Right renal pelvis (tissue), 4 donors: ENCODE measurements around the gene S1PR5. TPM values are rescaled to one million over a fixed set of nuclear protein-coding genes. Genes with fewer than 3 reads are reported as not detected.
"Not testable (repeated sequence)": the region's sequence is repeated elsewhere in the genome, so short reads cannot be mapped to it uniquely, and the experiment has no call there.

Source experiments
- DNase-seq, 4 donors: peaks; one replicate each; pipeline ENCODE4 v3.0.0-alpha.2; 2013; ENCODE audit warnings: low read depth in 4 of 4, low spot score in 3 of 4, missing footprints in 1 of 4
- polyA plus RNA-seq, 4 donors: library from polyadenylated mRNA; unstranded; fragments of 120-200 nt; gene quantifications; one replicate each; pipeline ENCODE4 v1.2.1, GENCODE V29; 2013; ENCODE audit not compliant: insufficient read length in 4 of 4

The S1PR5 gene, protein sequence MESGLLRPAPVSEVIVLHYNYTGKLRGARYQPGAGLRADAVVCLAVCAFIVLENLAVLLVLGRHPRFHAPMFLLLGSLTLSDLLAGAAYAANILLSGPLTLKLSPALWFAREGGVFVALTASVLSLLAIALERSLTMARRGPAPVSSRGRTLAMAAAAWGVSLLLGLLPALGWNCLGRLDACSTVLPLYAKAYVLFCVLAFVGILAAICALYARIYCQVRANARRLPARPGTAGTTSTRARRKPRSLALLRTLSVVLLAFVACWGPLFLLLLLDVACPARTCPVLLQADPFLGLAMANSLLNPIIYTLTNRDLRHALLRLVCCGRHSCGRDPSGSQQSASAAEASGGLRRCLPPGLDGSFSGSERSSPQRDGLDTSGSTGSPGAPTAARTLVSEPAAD
- polyA plus RNA-seq = 1 to 10 TPM; 1.6 to 2.0 (median 1.6) TPM

DNA sequence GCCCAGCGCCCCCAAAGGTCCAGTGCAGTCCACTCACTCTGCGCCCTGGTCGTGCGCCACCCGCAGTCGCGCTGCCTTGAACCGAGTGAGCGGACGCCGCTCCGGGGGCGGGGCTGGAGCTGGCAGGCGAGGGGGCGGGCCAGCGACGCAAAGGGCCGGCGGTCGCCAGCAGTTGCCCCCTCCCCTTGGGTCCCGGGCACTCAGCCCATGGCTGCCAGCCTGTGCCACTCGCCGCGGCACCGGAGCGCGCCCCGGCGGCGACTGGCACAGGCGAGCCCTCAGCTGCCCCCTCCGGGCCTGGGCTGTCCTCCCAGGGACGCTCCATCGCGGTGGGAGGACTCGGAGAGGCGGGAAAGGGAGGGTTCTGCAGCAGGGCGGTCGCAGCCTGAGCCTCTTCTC is at the start of gene S1PR5:
Gene S1PR5, minus strand, starts transcription at position 87 of the 399 bp plus-strand sequence. CDS start 2,436 bp downstream, outside the sequence.
- DNase-seq = no peak

- DNase-seq = no peak
Measured at GRCh38 chr19:10566658-10567410, 49.6 kb upstream of the S1PR5 start.

GRCh38 chr19:10566408-10566657 is 49.1 kb upstream of the S1PR5 start:
- DNase-seq = no peak

DNA sequence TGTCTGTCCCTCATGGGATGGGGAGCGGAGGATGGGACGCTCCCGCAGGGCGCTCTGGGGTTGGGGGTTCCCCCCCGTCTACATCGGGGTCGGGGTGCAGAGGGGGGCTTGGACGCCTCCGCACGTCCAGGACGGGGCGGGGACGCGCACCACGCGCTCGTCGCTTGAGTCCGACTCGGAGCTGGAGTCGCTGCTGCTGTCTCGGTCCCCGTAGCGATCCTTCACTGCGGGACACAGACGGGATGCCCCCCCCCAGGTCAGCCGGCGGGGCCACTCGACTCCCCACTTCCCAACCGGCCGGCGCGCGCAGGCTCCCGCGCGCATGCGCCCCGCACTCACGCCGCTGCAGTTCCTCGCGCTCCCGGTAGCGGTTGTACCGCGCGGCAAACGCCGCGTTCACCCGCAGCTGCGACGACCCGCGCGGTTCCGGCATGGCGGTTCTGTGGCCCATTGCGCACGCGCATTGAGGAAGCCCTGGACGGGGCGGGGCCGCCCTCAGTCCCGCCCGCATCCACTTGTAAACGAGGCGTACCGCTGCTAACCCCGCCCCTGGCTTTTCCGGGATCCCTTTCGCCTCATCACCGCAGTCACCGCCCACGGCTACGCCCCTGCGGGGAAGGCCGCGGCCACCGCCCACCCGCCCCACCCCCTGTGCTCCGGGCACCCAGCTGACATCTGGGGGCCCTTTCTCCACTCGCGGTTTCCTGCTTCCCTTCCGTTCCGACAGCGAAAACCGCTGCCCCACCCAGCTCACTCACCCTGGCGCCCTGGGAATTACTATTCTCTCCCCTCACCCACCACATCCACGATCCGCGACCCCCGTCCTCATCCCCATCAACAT is 48.5 kb upstream of the S1PR5 start, which contains the start of gene KRI1:
Gene KRI1, minus strand, starts transcription at position 444 of the 841 bp plus-strand sequence. Its CDS starts 11 bp downstream, at position 433.
- peak; percentile 87 to 93 (median 92) for DNase-seq

DNA sequence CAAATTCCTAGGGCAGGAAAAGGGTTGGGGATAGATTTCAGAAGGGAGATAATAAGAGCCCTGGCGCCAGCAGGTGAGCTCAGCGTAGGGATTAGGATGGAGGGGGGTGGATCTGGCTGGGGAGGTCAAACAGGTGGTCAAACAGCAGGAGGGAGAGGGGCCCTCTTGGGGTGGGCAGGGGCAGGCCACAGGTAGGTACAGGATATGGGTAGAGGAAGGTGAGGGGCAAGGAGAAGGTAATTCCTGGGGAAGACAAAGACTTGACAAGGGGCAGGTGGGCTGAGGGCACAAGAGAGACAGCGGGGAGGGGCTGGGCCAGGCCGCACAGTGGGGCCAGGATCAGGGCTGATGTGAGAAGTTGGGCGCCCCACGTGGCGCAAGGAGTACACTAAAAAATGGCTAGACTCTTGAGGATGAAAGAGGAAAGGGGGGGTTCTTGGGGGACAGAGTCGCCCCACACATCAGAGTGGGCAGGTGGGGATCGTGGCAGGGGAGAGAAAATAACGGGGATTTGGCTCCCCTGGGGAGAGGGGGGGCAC is 47.9 kb upstream of the S1PR5 start:
- DNase-seq = no peak

DNA sequence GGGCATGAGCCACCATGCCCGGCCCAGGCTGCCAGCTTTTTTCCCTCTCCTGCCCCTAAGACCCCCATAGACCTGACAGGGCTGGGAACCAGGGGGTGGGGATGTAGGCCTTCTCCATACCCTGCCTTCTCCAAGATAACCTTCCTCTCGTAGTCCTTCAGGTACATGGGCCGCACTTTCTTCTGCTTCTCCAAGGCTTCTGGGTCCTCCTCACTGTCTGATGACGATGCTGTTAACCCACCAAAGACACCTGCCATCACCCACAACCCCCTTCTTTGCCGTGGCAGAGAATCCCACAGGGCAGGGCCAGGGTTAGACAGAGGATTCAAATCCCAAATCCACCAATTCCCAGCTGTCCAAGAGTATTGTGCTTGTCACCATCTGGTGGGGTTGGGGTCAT is 45.4 kb upstream of the S1PR5 start:
- DNase-seq = no peak

DNA sequence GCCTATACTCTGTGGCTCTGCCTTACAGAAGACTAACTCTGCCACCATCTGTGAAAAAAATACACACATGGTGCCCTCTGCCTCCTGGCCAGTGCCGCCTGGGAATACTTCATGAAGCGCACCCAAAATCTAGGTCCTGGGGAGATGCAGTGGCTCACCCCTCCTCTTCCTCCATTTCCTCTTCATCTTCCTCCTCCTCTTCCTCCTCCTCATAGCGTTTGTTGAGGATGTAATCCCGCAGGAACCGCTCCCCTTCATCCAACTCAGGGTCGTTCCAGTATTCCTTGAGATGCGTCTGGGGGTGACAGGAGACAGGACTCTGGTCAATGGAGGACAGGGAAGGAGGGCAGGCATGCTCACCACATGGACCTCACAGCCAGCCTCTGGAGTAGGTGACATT is 42.9 kb upstream of the S1PR5 start:
- DNase-seq = no peak

DNA sequence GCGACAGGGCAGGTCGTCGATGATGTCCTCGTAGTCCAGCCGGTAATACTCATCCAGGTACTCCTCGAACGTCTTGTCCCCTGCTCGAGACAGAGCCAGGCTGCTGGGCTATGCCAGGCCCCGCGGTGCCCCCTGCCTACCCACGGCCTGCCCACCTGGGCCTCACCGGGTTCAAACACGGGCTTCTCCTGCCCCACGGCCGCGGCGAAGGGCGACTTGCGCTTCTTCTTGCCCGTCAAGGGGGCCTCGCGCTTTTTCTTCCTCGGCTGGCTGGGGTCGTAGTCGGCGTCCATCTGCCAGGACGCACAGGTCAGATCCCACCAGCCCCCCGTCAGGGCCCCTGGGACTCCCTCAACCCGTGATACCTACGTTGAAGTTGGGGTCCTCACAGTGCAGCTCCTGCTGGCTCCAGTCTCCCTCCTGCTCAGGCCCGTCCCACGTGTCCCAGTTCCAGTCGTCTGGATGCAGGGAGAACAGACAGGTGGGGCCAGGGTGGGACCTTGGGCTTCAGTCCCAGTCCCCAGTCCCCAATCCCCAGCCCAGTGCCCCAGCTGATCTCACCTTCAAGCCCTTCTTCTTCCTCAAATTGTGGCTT is 40.5 kb upstream of the S1PR5 start:
- no peak for DNase-seq

GRCh38 chr19:10555610-10555973 is 38.3 kb upstream of the S1PR5 start:
- DNase-seq = no peak

DNA sequence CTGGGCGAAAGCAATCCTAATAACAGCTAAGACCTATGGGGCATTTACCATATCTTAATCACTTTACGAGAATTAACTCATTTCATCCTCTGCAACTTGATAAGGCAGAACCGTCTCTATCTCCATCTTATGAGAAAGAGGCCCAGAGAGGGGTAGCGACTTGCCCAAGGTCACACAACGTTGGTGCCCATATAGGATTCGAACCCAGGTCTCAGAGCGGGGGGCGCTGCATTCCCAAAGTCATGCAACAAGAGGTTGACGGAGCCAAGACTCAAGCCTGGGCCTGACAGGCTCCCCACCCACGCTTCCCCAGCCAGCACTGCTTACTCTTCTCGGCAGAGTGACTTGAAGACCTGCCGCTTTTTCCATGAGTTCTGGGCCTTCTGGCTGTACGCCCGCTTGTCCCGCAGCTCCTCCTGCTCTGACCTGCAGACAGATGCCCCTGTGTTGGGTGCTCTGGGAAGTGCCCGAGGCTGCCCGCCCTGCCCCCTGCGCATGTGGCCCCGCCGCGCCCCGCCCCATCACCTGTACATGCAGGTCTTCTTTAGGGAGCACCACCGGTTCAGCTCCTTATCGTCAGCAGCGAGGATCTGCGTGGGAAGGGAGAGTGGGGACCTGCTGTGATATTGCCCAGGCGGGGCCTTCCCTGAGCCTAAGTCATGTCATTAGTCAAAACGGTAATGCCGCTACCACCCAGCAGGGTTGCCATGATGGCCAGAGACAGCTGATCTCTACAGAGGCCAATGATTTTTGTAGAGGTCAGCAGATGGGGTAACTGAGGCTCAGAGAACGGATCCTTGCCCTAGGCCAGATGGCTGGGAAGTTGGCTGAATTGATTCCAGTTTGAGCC is 37.7 kb upstream of the S1PR5 start:
- DNase-seq = no peak

DNA sequence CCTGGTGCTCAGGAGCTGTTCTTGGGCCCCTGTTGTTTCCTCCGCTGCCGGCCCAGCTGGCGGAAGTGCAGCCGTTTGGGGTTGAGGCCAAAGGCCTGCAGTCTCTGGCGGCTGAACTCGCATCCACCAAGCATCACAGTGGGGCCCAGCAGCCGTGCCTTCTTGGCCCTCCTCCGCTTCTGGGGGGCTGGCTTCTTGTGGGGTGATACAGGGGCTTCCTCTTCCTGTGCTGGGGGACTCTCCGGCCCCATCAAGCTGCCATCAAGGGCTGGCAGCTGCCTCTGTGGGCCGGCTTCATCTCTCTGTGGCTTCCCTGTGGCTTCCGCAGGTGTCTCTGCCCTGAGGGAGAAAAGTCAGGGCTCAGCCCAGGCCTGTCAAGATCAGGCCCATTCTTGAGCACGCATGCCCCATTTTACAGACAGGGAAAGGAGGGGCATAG is 36.7 kb upstream of the S1PR5 start:
- no peak for DNase-seq

DNA sequence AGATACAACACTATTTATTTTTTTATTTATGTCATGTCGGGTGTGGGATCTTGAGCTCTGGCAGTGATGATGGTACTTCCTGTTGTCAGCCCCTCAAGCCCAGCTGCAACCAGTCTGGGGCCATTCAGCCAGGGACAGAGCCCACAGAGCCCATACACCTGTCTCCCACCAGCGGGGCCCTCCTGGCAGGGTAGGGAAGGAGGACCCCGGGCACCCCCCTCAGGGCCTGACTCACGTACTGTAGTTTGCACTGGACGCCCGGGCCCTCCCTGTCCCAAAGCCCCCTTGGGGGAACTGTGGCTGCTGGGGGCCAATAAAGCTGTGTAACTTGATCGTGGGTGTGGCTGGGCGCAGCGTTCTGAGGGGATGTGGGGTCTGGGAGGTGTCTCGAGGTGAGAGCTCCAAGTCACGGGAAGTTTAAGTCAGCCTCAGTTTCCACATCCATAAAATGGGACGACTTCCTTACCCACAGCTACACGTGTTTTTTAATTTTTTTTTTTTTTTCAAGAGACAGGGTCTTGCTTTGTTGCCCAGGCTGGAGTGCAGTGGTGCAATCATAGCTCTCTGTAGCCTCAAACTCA is 35.9 kb upstream of the S1PR5 start:
- DNase-seq = no peak

GRCh38 chr19:10552510-10553053 is 35.3 kb upstream of the S1PR5 start:
- DNase-seq = no peak

DNA sequence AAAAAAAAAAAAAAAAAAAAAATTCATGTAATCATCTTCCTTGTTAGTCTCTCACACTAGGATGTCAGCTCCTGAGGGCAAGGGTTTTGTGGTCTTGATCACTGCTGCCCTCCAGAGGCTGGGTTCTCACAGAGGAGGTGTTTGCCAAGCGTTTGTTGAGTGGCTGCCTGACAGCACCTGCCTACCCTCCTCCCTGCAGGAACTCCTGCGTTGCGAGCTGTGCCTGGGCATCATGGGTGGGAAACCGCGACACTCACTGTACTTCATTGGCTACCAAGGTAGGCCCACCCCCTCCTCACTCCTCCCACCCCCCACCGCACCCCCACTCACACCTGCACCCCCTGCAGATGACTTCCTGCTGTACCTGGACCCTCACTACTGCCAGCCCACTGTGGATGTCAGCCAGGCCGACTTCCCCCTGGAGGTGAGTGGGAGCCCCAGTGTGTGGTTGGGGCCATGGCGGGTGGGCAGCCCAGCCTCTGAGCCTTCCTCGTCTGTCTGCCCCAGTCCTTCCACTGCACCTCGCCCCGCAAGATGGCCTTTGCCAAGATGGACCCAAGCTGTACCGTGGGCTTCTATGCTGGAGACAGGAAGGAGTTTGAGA is 34.6 kb upstream of the S1PR5 start:
- DNase-seq = no peak

GRCh38 chr19:10551006-10551405 is 33.8 kb upstream of the S1PR5 start:
- not testable (repeated sequence) for DNase-seq

DNA sequence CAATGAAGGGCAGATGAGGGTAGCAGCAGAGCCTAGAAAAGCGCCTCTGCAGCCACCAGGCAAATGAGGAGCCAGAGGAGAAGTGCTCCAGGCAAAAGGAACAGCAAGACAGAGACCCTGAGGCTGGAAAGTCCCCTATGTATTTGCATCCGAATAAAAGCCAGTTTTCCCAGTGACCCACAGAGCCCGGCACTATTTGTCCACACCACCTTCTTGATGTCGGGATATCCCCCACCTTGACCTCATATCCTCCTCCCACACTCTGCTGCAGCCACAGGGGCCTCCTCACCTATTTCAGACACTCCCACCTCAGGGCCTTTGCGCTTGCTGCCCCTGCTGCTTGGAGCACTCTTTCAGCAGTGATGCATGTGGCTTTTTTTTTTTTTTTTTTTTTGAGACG is 33.1 kb upstream of the S1PR5 start:
- no peak for DNase-seq

- no peak for DNase-seq
Measured at GRCh38 chr19:10549733-10550132, 32.5 kb upstream of the S1PR5 start.

DNA sequence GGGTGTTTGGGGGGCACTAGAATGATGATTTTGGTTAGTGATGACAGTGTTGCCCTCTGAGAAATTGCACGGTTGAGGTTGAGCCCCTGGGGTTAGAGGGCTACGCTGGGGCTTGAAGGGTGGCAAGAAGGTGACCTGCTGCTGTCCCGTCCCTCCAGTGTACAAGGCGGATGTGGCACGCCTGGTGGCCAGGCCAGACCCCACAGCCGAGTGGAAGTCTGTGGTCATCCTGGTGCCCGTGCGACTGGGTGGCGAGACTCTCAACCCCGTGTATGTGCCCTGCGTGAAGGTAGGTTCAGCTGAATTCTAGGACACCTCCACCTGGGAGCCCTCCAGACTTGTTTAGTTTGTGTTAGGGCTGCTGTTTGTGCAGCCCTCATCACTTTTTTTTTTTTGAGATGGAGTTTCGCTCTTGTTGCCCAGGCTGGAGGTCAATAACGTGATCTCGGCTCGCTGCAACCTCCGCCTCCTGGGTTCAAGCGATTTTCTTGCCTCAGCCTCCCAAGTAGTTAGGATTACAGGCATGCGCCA is 31.6 kb upstream of the S1PR5 start:
- DNase-seq = no peak
